ENCODE data around the gene GPR119.
"Not testable (repeated sequence)": the region's sequence is repeated elsewhere in the genome, so short reads cannot be mapped to it uniquely, and the experiment has no call there.

The GPR119 gene

GRCh38 chrX:130376077-130376476 lies 9.4 kb downstream of the GPR119 start:
- Histone ChIP-seq H3K9me3 (ENCODE audit: insufficient read depth, low read depth, low read length) (no peaks in the 10 kb centered on the region), H3K9ac (ENCODE audit: low read depth, low read length, poor library complexity, severe bottlenecking) (no peak overlapping the region), H3K4me2 (ENCODE audit: low read depth, low read length, poor library complexity, severe bottlenecking) (no peak overlapping the region), H3K36me3 (ENCODE audit: insufficient read depth, low read length) (no peaks in the 10 kb centered on the region), H2AFZ (ENCODE audit: low read length) (no peak overlapping the region), H3K79me2 (ENCODE audit: insufficient read depth, low read length) (no peaks in the 10 kb centered on the region), H3K27me3 (ENCODE audit: insufficient read depth, low read length, poor library complexity, severe bottlenecking) (no peaks in the 10 kb centered on the region), H3K9me2 (replicated peaks; ENCODE audit: low read depth, low read length) (no peaks in the 10 kb centered on the region), H3K4me3 (ENCODE audit: low read length, poor library complexity, severe bottlenecking) (no peak overlapping the region), H3K4me1 (ENCODE audit: insufficient read depth, low read length, poor library complexity, severe bottlenecking) (no peaks in the 10 kb centered on the region), H4K20me1 (ENCODE audit: insufficient read depth, low read length, poor library complexity, severe bottlenecking) (no peaks in the 10 kb centered on the region), H3F3A (ENCODE audit: low read depth) (no peaks in the 10 kb centered on the region)
- TF ChIP-seq CTCF (conservative IDR thresholded peaks at IDR 0.05; ENCODE audit: low read length) (no peak), EZH2phosphoT487 (IDR thresholded peaks at IDR 0.05; ENCODE audit: borderline replicate concordance) (no peak)

- not testable (repeated sequence) for H3K4me1 ChIP-seq (ENCODE audit: insufficient read depth, low read length, poor library complexity, severe bottlenecking); H3K9me3 ChIP-seq (ENCODE audit: insufficient read depth, low read depth, low read length); H3K36me3 ChIP-seq (ENCODE audit: insufficient read depth, low read length); H3K79me2 ChIP-seq (ENCODE audit: insufficient read depth, low read length); H2AFZ ChIP-seq (ENCODE audit: low read length); H3K9me2 ChIP-seq (replicated peaks; ENCODE audit: low read depth, low read length); H3K4me2 ChIP-seq (ENCODE audit: low read depth, low read length, poor library complexity, severe bottlenecking); H3K4me3 ChIP-seq (ENCODE audit: low read length, poor library complexity, severe bottlenecking); H3F3A ChIP-seq (ENCODE audit: low read depth); H3K9ac ChIP-seq (ENCODE audit: low read depth, low read length, poor library complexity, severe bottlenecking); H4K20me1 ChIP-seq (ENCODE audit: insufficient read depth, low read length, poor library complexity, severe bottlenecking); H3K27me3 ChIP-seq (ENCODE audit: insufficient read depth, low read length, poor library complexity, severe bottlenecking)
Observed at GRCh38 chrX:130352050-130352449, 33.4 kb downstream of the GPR119 start.

- H3K9me2 ChIP-seq (replicated peaks; ENCODE audit: low read depth, low read length), result no peaks in the 10 kb centered on the region
- H3K27me3 ChIP-seq (ENCODE audit: insufficient read depth, low read length, poor library complexity, severe bottlenecking), result no peaks in the 10 kb centered on the region
- no peak overlapping the region for H2AFZ ChIP-seq (ENCODE audit: low read length)
- H3K9ac ChIP-seq (ENCODE audit: low read depth, low read length, poor library complexity, severe bottlenecking), result no peak overlapping the region
- H3K4me1 ChIP-seq (ENCODE audit: insufficient read depth, low read length, poor library complexity, severe bottlenecking), result no peaks in the 10 kb centered on the region
- H4K20me1 ChIP-seq (ENCODE audit: insufficient read depth, low read length, poor library complexity, severe bottlenecking), result no peaks in the 10 kb centered on the region
- no peak overlapping the region for H3K4me2 ChIP-seq (ENCODE audit: low read depth, low read length, poor library complexity, severe bottlenecking)
- no peaks in the 10 kb centered on the region for H3K79me2 ChIP-seq (ENCODE audit: insufficient read depth, low read length)
- H3K9me3 ChIP-seq (ENCODE audit: insufficient read depth, low read depth, low read length), result no peaks in the 10 kb centered on the region
- no peaks in the 10 kb centered on the region for H3K36me3 ChIP-seq (ENCODE audit: insufficient read depth, low read length)
- H3F3A ChIP-seq (ENCODE audit: low read depth), result no peaks in the 10 kb centered on the region
- no peak overlapping the region for H3K4me3 ChIP-seq (ENCODE audit: low read length, poor library complexity, severe bottlenecking)
- TF ChIP-seq EZH2phosphoT487 (IDR thresholded peaks at IDR 0.05; ENCODE audit: borderline replicate concordance) (no peak), CTCF (conservative IDR thresholded peaks at IDR 0.05; ENCODE audit: low read length) (no peak)
Observed at GRCh38 chrX:130351567-130351966, 33.9 kb downstream of the GPR119 start.

DNA sequence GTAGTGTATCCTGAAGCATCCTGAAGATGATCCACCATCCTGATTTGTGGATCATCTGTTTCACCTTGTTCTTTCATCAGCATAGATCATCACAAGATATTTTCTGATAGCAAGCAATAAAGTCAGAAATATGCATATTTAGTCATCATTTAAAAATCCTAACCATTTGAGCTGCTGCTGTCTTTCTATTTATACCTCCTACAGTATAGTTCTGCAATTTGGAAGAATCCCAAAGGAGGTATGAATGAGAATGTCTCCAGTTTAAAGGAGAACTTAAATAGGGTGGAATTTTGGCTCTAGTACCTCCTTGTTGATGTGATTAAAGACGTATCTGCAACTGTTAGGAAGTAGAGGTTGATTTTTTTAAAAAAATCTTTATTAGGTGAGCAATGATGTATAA lies 38.2 kb downstream of the GPR119 start:
- H3K27me3 ChIP-seq (ENCODE audit: insufficient read depth, low read length, poor library complexity, severe bottlenecking), result no peaks in the 10 kb centered on the region
- no peaks in the 10 kb centered on the region for H3K9me3 ChIP-seq (ENCODE audit: insufficient read depth, low read depth, low read length)
- no peaks in the 10 kb centered on the region for H3K4me1 ChIP-seq (ENCODE audit: insufficient read depth, low read length, poor library complexity, severe bottlenecking)
- no peaks in the 10 kb centered on the region for H3F3A ChIP-seq (ENCODE audit: low read depth)
- no peaks in the 10 kb centered on the region for H4K20me1 ChIP-seq (ENCODE audit: insufficient read depth, low read length, poor library complexity, severe bottlenecking)
- no peak overlapping the region for H3K4me2 ChIP-seq (ENCODE audit: low read depth, low read length, poor library complexity, severe bottlenecking)
- no peaks in the 10 kb centered on the region for H3K79me2 ChIP-seq (ENCODE audit: insufficient read depth, low read length)
- no peak overlapping the region for H3K4me3 ChIP-seq (ENCODE audit: low read length, poor library complexity, severe bottlenecking)
- TF ChIP-seq CTCF (conservative IDR thresholded peaks at IDR 0.05; ENCODE audit: low read length) (no peak), EZH2phosphoT487 (IDR thresholded peaks at IDR 0.05; ENCODE audit: borderline replicate concordance) (no peak)
- no peak overlapping the region for H2AFZ ChIP-seq (ENCODE audit: low read length)
- H3K9me2 ChIP-seq (replicated peaks; ENCODE audit: low read depth, low read length), result no peaks in the 10 kb centered on the region
- H3K9ac ChIP-seq (ENCODE audit: low read depth, low read length, poor library complexity, severe bottlenecking), result no peak overlapping the region
- H3K36me3 ChIP-seq (ENCODE audit: insufficient read depth, low read length), result no peaks in the 10 kb centered on the region

Measured in Loucy (cell line).